HG02840 (cell line): ENCODE data around the gene DDX51.
"Not testable (repeated sequence)": the region's sequence is repeated elsewhere in the genome, so short reads cannot be mapped to it uniquely, and the experiment has no call there.

ENCODE experiments used
- ATAC-seq: cut with Tn5 transposase; IDR thresholded peaks from one replicate; pipeline ENCODE4 v1.9.1; 2021; ENCODE audit warnings: mild to moderate bottlenecking, moderate library complexity, moderate number of reproducible peaks; ENCODE audit not compliant: unreplicated experiment, low FRiP score

Gene DDX51

DNA sequence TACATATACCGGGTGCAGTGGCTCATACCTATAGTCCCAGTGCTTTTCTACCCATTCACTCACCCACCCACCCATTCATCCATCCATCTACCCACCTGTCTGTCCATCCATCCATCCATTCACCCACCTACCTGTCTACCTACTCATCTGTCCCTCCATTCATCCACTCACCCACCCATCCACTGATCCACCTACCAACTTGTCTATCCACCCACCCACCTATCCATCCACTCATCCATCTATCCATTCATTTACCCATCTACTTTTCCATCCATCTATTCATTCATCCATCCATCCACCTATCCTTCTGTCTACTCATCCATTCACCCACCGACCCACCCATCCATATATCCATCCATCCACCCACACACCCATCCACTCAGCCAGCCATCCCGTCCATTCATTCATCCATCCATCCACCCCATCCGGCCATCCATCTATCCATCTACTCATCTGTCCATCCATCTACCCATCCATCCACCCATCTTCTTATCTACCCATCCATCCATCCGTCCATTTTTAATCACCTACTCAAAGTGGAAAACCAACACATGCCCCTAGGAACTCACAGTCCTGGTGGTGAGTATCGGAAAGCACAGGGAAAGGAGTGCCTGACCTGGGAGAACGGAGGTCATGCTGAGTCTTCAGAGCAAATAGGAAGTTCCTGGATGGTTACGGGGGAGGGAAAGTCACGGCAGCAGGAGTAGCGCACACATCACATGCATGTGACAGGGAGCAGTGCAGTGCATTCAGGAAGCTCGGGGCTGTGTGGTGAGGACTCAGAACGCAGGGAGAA lies 20.0 kb downstream of the DDX51 start:
- ATAC-seq: no peak

DNA sequence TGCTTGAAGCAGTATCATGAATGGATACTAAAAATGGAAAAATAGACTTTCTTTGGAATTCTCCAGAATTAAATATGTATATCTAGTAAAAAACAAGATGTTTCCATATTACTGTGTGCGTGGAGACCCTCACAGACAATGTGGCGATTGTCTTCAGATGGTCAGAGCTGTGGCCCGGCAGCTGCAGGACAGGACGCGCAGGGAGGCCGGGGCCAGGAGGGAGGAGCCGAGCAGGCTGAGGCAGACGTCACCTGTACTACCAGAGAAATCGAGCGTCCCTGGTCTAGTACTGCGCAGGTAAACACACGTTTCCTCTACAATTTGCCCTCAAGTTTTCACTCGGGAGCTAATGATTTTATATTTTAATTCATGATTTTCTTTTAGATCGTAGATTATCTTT lies 22.8 kb downstream of the DDX51 start:
- no peak for ATAC-seq

DNA sequence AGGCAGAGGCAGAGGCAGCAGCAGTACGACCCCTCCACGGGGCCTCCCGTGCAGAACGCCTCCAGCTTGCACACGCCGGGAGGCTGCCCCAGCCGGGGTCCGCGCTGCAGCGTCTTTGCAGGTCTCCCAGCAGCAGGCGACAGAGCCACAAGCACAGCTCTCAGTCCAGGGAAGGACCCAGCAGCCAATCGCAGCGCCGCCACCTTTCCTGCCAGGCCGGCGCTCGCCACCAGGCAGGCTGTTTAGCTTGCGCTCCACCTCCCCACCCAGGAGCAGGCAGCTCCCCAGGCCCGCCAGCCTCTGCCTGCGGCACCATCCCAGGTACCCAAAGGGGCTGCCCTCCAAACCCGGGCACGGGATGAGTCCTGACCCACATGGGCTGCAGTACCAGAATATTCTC lies 25.2 kb downstream of the DDX51 start:
- no peak for ATAC-seq

DNA sequence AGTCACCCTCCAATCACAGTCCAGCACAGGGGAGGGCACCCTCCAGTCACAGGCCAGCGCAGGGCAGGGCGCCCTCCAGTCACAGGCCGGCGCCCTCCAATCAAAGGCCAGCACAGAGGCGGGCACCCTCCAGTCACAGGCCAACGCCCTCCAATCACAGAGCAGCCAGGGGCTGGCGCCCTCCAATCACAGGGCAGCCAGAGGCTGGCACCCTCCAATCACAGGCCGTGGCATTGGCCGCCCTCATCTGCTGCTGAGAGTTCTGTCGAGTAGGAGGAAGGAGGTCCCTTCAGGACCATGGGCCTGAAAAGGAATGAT lies 26.6 kb downstream of the DDX51 start:
- no peak for ATAC-seq

DNA sequence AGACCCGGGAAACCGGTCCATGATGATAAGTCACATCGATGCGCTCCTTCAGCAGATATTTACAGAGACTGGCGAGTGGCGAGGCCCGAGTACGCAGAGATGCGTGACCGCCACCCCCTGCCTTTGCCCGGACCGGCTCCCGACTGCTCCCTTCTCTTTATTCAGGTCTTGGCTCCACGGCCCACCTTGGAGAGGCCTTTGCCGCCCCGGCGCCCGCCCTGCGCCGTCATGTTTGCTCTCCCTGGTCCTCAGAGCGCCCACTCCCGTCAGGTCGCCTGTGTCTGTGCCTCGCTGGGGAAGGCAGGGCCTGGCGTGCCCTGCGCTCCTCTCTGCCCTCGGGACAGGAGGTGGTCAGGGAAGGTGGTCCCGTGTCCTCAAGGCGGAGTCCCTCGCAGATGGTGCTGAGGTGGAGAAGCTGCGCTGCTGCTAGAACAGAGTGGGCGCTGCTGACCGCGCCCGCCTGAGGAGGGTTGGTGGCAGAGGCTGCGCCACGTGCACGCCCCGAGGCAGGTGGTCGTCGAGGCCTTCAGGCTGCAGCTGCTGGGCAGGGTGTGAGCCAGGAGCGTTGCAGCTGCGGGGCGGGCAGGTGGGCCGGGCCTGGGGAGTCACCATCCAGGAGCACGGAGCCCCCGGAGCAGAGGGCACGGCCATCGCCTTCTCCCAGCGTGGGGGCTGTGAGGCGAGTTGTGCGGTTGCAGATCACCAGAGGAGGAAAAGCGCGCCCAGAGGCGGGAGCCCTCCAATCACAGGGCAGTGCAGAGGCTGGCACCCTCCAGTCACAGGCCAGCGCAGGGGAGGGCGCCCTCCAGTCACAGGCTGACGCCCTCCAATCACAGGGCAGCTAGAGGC lies 27.2 kb downstream of the DDX51 start:
- no peak for ATAC-seq

DNA sequence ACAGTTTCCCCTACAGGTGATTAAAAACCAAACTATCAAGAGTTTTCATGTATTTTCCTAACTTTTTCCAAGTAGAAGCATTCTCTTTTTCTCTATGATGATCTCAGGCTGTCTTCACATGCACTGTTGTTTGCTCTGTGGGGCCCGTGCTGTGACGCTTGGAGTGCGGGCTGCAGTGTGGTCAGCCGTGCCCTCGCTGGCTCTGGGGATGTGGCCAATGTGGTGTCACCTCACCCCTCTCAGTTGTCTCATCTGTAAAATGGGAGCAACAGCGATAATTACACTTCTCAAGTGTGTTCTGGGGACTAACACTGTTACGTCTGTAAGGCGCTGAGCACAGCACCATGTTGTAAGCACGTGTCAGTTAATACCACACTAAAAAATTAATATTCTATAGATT lies 28.6 kb downstream of the DDX51 start:
- no peak for ATAC-seq

DNA sequence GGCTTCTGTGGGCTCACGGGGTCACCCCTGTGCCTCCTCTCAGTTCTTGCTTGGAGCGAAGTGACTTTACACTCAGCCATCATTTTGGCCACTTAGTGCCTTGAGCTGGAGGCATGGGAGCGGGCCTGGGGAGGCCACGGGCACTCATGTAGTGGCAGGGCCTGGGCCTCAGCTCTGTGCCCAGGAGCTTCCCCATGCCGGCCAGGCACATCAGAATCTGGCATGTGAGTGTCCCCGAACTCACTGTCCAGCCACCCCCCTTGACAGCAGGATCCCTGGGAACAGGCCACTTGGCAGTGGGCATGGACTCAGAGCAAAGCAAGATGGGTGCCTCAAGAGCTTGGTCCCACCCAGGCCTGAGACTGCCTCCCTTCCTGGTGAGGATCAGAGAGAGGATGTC lies 29.5 kb downstream of the DDX51 start:
- no peak for ATAC-seq

DNA sequence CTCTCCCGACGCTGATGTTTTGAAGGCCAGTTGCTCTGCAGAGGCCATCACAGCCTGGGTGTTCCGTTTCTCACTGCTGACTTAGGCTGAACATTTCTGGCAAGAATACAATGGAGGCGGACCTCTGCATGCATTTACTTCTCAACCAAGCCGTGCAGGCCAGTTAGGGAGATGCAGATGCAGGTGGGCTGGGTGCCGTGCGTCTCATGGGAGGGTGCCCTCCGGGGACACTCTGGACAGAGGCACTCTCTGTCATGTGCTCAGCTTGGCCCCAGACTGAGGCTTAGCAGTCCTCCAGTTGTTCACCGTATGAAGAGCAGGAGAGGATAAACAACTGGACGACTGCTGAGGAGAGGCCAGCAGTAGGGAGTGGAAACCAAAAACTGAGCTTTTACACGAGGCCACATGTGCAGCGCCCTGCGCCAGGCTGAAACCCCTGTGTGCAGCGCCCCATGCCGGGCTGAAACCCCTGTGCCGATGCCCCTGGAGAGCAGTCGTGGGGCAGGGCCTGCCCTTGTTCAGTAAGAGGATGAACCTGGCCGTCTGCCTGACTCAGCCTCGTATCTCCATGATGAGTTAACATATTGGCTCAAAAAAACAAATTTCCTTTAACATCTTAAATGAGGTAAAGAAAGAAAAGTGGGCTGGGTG lies 32.3 kb downstream of the DDX51 start:
- ATAC-seq: no peak

DNA sequence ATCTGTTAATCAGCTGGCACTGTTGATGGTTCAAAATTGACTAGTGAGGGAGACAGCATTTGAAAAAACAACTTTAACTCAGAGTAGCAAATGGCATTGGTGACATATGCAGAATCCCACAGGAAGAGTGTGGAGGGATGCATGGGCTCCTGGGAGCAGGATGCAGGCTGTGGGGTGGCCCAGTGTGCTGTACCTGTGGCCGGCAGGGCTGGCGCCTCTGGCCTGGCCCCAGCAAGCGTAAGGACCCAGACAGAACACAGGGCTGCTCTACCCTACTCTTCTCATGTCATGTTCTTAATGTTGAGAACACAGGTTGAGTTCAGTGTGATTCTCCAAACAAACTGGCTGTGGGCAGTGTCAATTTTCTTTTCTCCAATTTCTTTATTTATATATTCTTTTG lies 33.4 kb downstream of the DDX51 start:
- no peak for ATAC-seq

DNA sequence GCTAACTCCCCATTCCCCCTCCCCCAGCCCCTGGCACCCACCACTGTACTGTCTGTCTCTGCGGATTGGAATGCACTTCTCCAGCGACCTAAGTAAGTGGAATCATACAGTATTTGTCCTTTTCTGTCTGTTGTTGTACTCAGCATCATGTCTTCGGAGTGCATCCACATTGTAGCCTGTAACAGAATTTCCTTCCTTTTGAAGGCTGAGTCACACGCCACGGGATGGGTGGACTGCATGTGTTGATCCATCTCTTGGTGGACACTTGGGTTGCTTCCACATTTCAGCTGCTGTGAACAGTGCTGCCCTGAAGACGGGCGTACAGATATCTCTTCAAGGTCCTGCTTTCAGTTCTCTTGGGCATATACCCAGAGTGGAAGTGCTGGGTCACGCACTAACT lies 34.4 kb downstream of the DDX51 start:
- ATAC-seq: no peak

DNA sequence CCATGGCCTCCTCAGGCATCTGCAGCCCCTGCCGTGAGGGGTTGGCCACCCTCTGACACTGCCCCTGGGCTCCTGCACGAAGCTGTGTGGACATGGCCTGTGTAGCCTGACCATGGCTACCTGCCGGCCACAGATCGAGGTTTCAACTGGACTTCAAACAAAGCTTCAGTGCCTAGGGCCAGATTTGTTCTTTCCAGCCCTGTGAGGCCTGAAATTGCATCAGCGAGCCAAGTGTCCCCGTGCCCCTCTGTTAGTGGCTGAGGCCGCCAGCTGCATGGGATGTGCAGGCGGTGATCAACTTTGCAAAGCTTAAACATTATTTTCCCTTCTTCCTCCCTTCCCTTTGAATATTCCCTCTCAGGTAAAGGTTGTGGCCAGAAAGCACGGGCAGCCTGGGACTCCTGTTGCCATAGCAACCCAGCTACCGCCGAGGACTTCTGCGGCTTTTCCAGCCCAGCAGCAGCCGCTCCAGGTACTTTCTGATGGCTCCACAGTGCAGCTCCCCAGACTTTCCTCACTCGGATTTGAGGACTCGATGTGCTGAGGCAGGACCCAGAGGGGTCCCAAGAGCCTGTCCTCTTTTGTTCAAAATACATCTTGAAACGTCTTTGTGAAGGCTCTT lies 35.8 kb downstream of the DDX51 start:
- ATAC-seq: no peak

DNA sequence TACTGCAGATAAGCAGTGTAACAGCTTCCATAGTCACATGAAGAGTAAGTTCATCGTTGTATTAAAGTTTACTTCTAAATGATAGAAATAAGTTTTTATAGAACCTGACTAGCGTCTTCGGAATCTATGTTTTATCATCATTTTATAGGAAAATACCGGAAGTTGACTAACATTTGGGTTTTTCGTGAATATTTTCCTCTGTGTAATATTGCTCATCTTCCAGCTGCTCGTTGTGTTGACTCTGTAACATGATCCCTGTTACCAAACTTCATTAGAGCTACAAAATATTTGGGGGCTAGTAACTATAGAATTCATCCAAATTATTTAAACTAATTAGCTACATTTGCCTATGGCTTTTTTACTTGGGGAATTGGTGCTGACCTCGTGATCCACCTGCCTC lies 37.2 kb downstream of the DDX51 start:
- no peak for ATAC-seq

DNA sequence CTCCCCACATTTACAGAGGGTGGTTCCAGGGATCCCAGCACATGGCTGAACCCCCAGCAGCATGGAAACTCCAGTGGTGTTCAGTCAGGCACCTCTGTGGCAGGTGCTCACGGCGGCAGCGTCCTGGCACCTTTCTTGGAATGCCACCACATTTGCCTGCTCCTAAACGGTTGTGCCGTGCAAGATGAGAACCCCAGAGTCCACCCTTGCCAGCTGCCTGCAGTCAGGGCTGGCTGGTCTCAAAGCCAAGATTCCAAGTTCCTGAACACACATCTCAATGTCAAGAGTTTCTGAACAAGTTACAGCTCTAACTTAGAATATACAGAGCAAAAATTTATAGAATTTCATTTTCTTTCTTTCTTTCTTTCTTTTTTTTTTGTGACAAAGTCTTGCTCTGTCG lies 38.7 kb downstream of the DDX51 start:
- ATAC-seq: no peak

DNA sequence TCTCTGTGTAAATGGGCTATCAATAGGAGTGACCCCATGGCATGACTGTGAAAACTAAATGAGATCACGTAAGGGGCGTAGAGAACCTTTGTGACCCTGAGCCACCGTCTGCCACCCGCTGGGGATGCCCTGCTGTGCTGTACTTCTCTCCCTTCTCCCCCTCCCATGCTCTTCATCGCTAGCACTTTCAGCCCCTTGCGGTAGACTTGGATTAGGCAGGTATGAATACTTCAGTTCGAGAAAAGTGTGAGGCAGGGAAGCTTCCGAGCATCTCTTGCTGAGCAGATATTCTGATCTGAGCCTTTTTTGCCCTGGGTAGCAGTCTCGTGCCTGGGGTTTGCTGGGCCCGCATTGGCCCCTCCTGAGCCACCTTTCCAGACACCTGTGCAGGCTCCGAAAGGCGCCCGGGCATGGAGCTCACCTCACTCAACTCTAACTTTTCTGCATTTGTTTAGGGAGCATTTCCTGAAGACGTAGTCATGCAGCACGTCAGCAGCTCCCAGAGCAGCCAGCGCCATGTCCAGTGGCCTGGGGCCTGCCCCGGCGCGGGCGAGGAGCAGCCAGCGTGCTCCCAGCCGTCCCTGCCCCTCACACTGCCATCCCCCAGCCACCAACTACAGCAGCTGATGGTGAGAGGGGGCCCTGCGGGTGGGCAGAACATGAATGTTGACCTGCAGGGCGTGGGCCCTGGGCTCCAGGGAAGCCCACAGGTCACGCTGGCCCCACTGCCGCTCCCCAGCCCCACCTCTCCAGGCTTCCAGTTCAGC lies 40.4 kb downstream of the DDX51 start:
- ATAC-seq: no peak

DNA sequence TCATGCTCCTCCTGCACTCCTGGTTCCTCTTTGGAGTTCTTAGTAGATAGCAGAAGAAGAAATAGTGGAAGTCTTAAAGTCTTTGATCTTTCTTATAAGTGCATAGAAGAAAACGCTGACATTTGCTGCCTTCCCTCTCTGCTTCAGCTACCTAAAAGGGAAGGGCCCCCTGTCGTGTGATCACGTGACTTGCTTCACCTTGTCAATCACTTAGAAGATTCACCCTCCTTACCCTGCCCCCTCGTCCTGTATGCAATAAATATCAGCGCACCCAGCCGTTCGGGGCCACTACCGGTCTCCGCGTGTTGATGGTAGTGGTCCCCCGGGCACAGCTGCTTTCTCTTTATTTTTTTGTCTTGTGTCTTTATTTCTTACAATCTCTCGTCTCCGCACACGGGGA lies 41.0 kb downstream of the DDX51 start:
- ATAC-seq: not testable (repeated sequence)

DNA sequence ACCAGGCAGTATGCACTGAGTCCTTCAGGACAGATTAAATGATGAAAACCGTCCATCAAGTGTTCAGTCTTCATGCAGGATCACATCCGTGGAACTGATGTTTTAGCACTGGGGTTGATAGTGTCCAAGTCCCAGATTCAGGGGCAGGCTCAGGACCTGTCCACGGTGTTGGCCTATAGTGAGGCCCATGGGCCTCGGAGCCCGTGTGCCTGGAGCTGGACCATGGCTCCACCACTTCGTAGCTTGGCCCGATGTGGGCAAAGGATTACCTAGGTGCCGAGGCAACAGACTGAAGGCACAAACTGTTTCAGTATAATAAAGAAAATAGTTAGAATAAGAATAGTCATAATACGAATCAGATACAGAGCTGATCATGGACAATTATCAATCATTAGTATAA lies 41.8 kb downstream of the DDX51 start:
- ATAC-seq: no peak

DNA sequence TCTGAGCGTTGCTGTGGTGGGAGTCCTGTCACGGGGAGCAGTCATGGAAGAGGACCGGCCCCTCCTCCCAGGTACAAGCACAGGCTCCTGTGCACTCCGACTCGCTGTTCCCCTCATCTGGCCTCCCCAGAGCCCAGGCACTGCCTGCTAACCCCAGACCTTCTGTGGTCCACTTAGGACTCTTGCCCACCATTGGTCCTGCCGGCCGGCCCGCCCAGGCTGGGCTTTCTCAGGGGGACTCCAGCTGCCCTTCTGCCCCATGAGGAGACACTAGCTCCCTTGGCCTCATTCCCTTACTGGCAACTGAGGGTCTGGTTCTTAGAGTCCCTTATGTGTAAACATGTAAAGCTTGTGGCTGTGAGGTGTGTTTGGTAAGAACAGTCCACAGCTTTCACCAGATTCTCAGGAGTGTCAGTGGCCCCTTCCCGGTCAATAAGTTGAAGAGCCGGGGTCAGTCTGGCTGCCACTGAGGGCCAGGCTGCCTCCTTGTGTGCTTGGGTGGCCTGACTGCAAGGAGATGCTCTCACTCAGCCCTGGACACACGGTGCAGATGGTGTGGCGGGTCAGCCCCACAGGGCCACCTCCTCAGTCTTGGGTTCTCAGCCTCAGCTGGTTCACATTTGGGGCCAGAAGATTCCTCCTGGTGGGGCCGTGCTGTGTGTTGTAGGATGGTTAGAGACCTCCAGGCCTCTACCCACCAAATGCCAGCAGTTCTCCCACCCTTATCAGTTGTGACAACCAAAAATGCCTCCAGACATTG lies 43.6 kb downstream of the DDX51 start:
- no peak for ATAC-seq

DNA sequence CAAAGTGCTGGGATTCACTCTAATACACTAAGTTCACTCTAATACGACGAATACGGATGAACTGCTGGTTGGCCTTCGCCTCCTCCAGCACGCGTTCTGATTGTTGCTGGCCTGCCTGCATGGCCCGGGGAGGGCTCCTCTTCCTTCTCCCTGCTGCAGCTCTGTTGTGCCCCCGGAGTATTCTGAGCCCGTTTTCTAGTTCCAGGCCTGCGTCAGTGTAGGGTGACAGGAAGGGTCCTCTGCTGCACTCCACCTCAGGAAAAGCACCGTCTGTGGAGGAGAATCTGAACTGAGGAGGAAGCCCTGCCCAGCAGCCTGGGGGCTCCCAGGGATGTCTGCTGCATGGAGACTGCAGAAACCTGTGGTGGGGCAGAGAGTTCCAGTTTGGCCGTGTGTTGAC lies 44.4 kb downstream of the DDX51 start:
- ATAC-seq: no peak

DNA sequence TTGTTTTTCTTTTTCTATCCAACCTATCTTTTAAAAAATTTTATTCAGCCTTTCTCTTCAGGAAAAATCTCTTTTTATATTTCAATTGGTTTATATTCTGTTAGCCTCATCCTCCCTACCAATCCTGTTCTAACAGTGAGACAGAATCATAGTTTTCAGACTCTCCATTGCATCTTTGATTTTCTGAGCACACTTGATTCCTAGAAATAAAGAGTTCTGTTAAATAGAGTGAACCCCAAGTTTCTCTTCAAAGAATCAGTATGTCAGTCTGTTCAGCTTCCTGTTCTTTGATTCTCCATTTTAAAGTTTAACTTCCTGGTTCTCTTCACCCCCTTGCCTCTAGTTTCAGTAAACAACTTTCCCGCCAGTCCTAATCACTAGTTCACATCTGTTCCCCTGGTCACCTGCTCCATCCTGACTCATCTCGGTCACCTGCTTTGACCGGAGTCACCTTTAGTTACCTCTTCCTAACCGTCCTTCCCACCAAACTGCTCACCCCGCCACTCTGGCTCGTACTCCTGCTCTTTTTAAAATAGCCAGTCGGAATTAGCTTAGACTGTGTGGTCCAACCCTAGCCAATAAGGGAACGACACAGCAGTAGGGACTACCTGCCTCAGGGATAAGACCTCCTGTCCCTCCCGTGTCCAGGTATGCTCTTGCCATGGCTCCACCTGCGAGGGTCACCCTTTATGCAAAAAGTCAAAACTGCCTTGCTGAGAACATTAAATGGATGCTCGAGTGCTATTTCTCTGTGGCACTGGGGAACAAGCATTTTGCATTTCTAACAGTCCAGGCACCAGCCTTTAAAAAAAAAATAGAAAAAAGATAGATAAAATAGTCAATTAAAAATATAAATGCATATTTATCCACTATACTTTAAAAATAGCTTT lies 48.4 kb downstream of the DDX51 start:
- no peak for ATAC-seq
